Kidney epithelial cell (primary cell): ENCODE results near the gene MYB. TPM values are rescaled to one million over a fixed set of nuclear protein-coding genes. Genes with fewer than 3 reads are reported as not detected.

Experiments
- DNase-seq: peaks from one replicate; pipeline ENCODE4 v3.0.0-alpha.2; 2010; ENCODE audit warnings: low read depth
- H3K27me3 ChIP-seq: 2 replicates; pipeline ENCODE4 v1.6.0; 2011; ENCODE audit warnings: low read length; ENCODE audit not compliant: control insufficient read depth, insufficient read depth
- H3K36me3 ChIP-seq: 2 replicates; pipeline ENCODE4 v1.5.1; 2011; ENCODE audit warnings: low read length; ENCODE audit not compliant: control insufficient read depth, insufficient read depth
- H3K4me3 ChIP-seq: 2 replicates; pipeline ENCODE4 v1.5.1; 2011; ENCODE audit warnings: low read depth, mild to moderate bottlenecking, control low read depth, low read length
- CTCF ChIP-seq: IDR thresholded peaks from 2 replicates; pipeline ENCODE4 v1.5.1; 2011; ENCODE audit warnings: mild to moderate bottlenecking, moderate library complexity, low read length, control low read depth, inconsistent platforms; ENCODE audit not compliant: insufficient read depth, poor library complexity, severe bottlenecking
- total RNA-seq: library from RNA; depleted of rRNA; stranded (reverse); fragments of >200 nt; gene quantifications from 2 replicates; pipeline ENCODE4 v1.2.3, GENCODE V29; 2015

MYB gene
- total RNA-seq, 1 donor from 2014 or later = 1.7 TPM

- Histone ChIP-seq H3K27me3 (no peaks in the 10 kb centered on the region), H3K36me3 (no peaks in the 10 kb centered on the region), H3K4me3 (no peak overlapping the region)
- no peak for DNase-seq
- no peak for TF ChIP-seq CTCF
These were observed 7.6 kb downstream of the MYB start for GRCh38 chr6:135188718-135189117.

GRCh38 chr6:135189344-135189743, 8.2 kb downstream of the MYB start:
- Histone ChIP-seq H3K27me3 (no peaks in the 10 kb centered on the region), H3K4me3 (no peak overlapping the region), H3K36me3 (no peaks in the 10 kb centered on the region)
- no peak for DNase-seq
- TF ChIP-seq CTCF = no peak

- no peak for DNase-seq
- no peak for TF ChIP-seq CTCF
- Histone ChIP-seq H3K4me3 (no peak overlapping the region), H3K27me3 (no peaks in the 10 kb centered on the region), H3K36me3 (no peaks in the 10 kb centered on the region)
These were observed 10.6 kb downstream of the MYB start for GRCh38 chr6:135191508-135192255.

GRCh38 chr6:135192256-135193174, 11.4 kb downstream of the MYB start:
- no peak for DNase-seq
- H3K36me3 ChIP-seq = no peaks in the 10 kb centered on the region
- H3K27me3 ChIP-seq = no peaks in the 10 kb centered on the region
- H3K4me3 ChIP-seq = no peak overlapping the region
- no peak for TF ChIP-seq CTCF

GRCh38 chr6:135193221-135193620, 12.1 kb downstream of the MYB start:
- no peaks in the 10 kb centered on the region for H3K36me3 ChIP-seq
- H3K4me3 ChIP-seq = no peak overlapping the region
- DNase-seq = no peak
- no peak for TF ChIP-seq CTCF
- H3K27me3 ChIP-seq = no peaks in the 10 kb centered on the region
